ENCODE measurements around the gene MMD2.
"Not testable (repeated sequence)": the region's sequence is repeated elsewhere in the genome, so short reads cannot be mapped to it uniquely, and the experiment has no call there.

The MMD2 gene

GRCh38 chr7:4893188-4893587 lies 65.8 kb downstream of the MMD2 start:
- FAIRE-seq: not testable (repeated sequence)

- not testable (repeated sequence) for FAIRE-seq
Observed at GRCh38 chr7:4891522-4891921, 67.5 kb downstream of the MMD2 start.

GRCh38 chr7:4889682-4890081 lies 69.3 kb downstream of the MMD2 start:
- no peak for FAIRE-seq

- FAIRE-seq: no peak
Observed at GRCh38 chr7:4888161-4888560, 70.8 kb downstream of the MMD2 start.

GRCh38 chr7:4886671-4887070 lies 72.3 kb downstream of the MMD2 start:
- no peak for FAIRE-seq

- FAIRE-seq: no peak
Observed at GRCh38 chr7:4885317-4885807, 73.6 kb downstream of the MMD2 start.

GRCh38 chr7:4884164-4884563 lies 74.8 kb downstream of the MMD2 start:
- FAIRE-seq: no peak

GRCh38 chr7:4883372-4884144 lies 75.4 kb downstream of the MMD2 start, which contains the start of gene RADIL:
TSS of gene RADIL (minus strand) at chr7:4883716. CDS start at chr7:4878139, 5,577 bp downstream.
- peak; percentile 11 for FAIRE-seq

GRCh38 chr7:4883033-4883371 lies 76.0 kb downstream of the MMD2 start:
- FAIRE-seq: no peak

GRCh38 chr7:4882169-4883032 lies 76.6 kb downstream of the MMD2 start:
- no peak for FAIRE-seq

GRCh38 chr7:4880218-4880617 lies 78.8 kb downstream of the MMD2 start:
- FAIRE-seq: no peak

GRCh38 chr7:4879396-4880081 lies 79.4 kb downstream of the MMD2 start:
- no peak for FAIRE-seq

GRCh38 chr7:4878336-4879335 lies 80.4 kb downstream of the MMD2 start:
- FAIRE-seq: no peak

- FAIRE-seq: no peak
Observed at GRCh38 chr7:4876586-4876985, 82.4 kb downstream of the MMD2 start.

- FAIRE-seq: no peak
Observed at GRCh38 chr7:4875391-4875790, 83.6 kb downstream of the MMD2 start.

- FAIRE-seq: no peak
Observed at GRCh38 chr7:4873071-4873944, 85.7 kb downstream of the MMD2 start.

GRCh38 chr7:4871930-4872675 lies 86.9 kb downstream of the MMD2 start:
- no peak for FAIRE-seq

GRCh38 chr7:4871056-4871680 lies 87.8 kb downstream of the MMD2 start:
- no peak for FAIRE-seq

GRCh38 chr7:4868493-4868892 lies 90.5 kb downstream of the MMD2 start:
- FAIRE-seq: no peak
